Fibroblast of lung (primary cell): ENCODE measurements around the gene DEF6. TPM values are rescaled to one million over a fixed set of nuclear protein-coding genes. Genes with fewer than 3 reads are reported as not detected.

Experiments used
- DNase-seq, 2 donors: peaks; one replicate each; pipeline versions ENCODE4 v3.0.0 to v3.0.0-alpha.2; 2010; ENCODE audit warnings: low read depth in 2 of 2
- H2AFZ ChIP-seq: 2 replicates; pipeline ENCODE4 v1.5.1; 2012; ENCODE audit warnings: low read length, control low read depth, inconsistent platforms
- H3K27ac ChIP-seq: 2 replicates; pipeline ENCODE4 v1.5.1; 2011; ENCODE audit warnings: low read length, control low read depth; ENCODE audit not compliant: insufficient read depth
- H3K27me3 ChIP-seq: 2 replicates; pipeline ENCODE4 v1.5.1; 2011; ENCODE audit warnings: mild to moderate bottlenecking, low read length; ENCODE audit not compliant: control insufficient read depth, insufficient read depth
- H3K36me3 ChIP-seq: 2 replicates; pipeline ENCODE4 v1.5.1; 2011; ENCODE audit warnings: low read length; ENCODE audit not compliant: control insufficient read depth, insufficient read depth
- H3K4me1 ChIP-seq: 2 replicates; pipeline ENCODE4 v1.5.1; 2011; ENCODE audit warnings: low read length; ENCODE audit not compliant: control insufficient read depth, insufficient read depth; ENCODE audit errors: extremely low read depth
- H3K4me2 ChIP-seq: 2 replicates; pipeline ENCODE4 v1.5.1; 2011; ENCODE audit warnings: low read length, control low read depth; ENCODE audit not compliant: insufficient read depth; ENCODE audit errors: extremely low read depth
- H3K4me3 ChIP-seq, 4 experiments: fragments of 200-600 bp in 1 of 4; sonication (generic) in 1 of 4; replicated peaks in 1 of 4; 2 replicates each; pipeline ENCODE4 v1.5.1; 2011 to 2016; ENCODE audit warnings: low read length in 4 of 4, low read depth in 3 of 4, mild to moderate bottlenecking in 3 of 4, control low read depth in 2 of 4, inconsistent platforms in 1 of 4, mixed read lengths in 1 of 4; ENCODE audit not compliant: insufficient read depth in 1 of 4; ENCODE audit errors: control extremely low read depth in 1 of 4
- H3K79me2 ChIP-seq: 2 replicates; pipeline ENCODE4 v1.5.1; 2012; ENCODE audit warnings: mild to moderate bottlenecking, low read length, inconsistent platforms; ENCODE audit not compliant: control insufficient read depth, insufficient read depth
- H3K9ac ChIP-seq: 2 replicates; pipeline ENCODE4 v1.5.1; 2011; ENCODE audit warnings: mild to moderate bottlenecking, low read length, control low read depth; ENCODE audit not compliant: insufficient read depth
- H3K9me3 ChIP-seq: 2 replicates; pipeline ENCODE4 v1.5.1; 2012; ENCODE audit warnings: low read depth, low read length; ENCODE audit not compliant: control insufficient read depth, insufficient read depth
- H4K20me1 ChIP-seq: 2 replicates; pipeline ENCODE4 v1.5.1; 2011; ENCODE audit warnings: low read length; ENCODE audit not compliant: control insufficient read depth, insufficient read depth; ENCODE audit errors: extremely low read depth
- CTCF ChIP-seq, 2 donors: IDR thresholded peaks in 1 of 2; conservative IDR thresholded peaks in 1 of 2; 1 replicate in 1 of 2; 2 replicates in 1 of 2; pipeline ENCODE4 v1.5.1; 2011 to 2012; ENCODE audit warnings: low read length in 2 of 2, control low read depth in 1 of 2, inconsistent platforms in 1 of 2, low read depth in 1 of 2, mild to moderate bottlenecking in 1 of 2
- EZH2 ChIP-seq: IDR thresholded peaks from 2 replicates; pipeline ENCODE4 v1.5.1; 2012; ENCODE audit warnings: low read length, control low read depth, mild to moderate bottlenecking; ENCODE audit errors: missing control alignments
- polyA plus RNA-seq, 2 donors: library from polyadenylated mRNA; depleted of rRNA in 1 of 2; stranded (reverse) in 1 of 2; unstranded in 1 of 2; fragments of >200 nt; gene quantifications; 2 replicates each; pipeline ENCODE4 v1.2.1, GENCODE V29; 2011 to 2012; ENCODE audit warnings: missing spikeins in 1 of 2
- total RNA-seq: library from RNA; depleted of rRNA; stranded (reverse); fragments of >200 nt; gene quantifications from 2 replicates; pipeline ENCODE4 v1.2.1, GENCODE V29; 2014

Gene DEF6
- total and polyA plus RNA-seq, 2 donors (not counting 1 experiment from before 2014, with no cell fraction given): 0.12 to 0.33 TPM

- H3K27me3 ChIP-seq: no peaks in the 10 kb centered on the region
- H3K27ac ChIP-seq: no peak overlapping the region
- H2AFZ ChIP-seq: no peak overlapping the region
- no peak overlapping the region for H3K4me3 ChIP-seq
- DNase-seq: no peak
- H3K79me2 ChIP-seq: no peaks in the 10 kb centered on the region
- peaks cover 12% of the 10 kb centered on the region for H3K36me3 ChIP-seq
- H3K4me2 ChIP-seq: no peak overlapping the region
- TF ChIP-seq EZH2 (no peak), CTCF (conservative IDR thresholded peaks at IDR 0.05 in 1 of 2, IDR thresholded peaks at IDR 0.05 in 1 of 2; ENCODE audit: low read depth in 1 of 2, low read length in 2 of 2) (no peak)
- no peaks in the 10 kb centered on the region for H3K9me3 ChIP-seq
- H3K4me1 ChIP-seq: peaks cover 2% of the 10 kb centered on the region
- no peak overlapping the region for H3K9ac ChIP-seq
- H4K20me1 ChIP-seq: peaks cover 2% of the 10 kb centered on the region
Observed at GRCh38 chr6:35288834-35289233, 8.8 kb upstream of the DEF6 start.

- Histone ChIP-seq H3K9ac (no peak overlapping the region), H3K4me1 (peaks cover 2% of the 10 kb centered on the region), H3K4me3 (no peak overlapping the region), H3K4me2 (no peak overlapping the region), H4K20me1 (peaks cover 2% of the 10 kb centered on the region), H2AFZ (no peak overlapping the region), H3K36me3 (peaks cover 13% of the 10 kb centered on the region), H3K27ac (no peak overlapping the region), H3K27me3 (no peaks in the 10 kb centered on the region), H3K9me3 (no peaks in the 10 kb centered on the region), H3K79me2 (no peaks in the 10 kb centered on the region)
- no peak for DNase-seq
- TF ChIP-seq EZH2 (no peak), CTCF (conservative IDR thresholded peaks at IDR 0.05 in 1 of 2, IDR thresholded peaks at IDR 0.05 in 1 of 2; ENCODE audit: low read depth in 1 of 2, low read length in 2 of 2) (no peak)
Observed at GRCh38 chr6:35291491-35291890, 6.1 kb upstream of the DEF6 start.

GRCh38 chr6:35292494-35292893, 5.1 kb upstream of the DEF6 start:
- TF ChIP-seq CTCF (conservative IDR thresholded peaks at IDR 0.05 in 1 of 2, IDR thresholded peaks at IDR 0.05 in 1 of 2; ENCODE audit: low read depth in 1 of 2, low read length in 2 of 2) (no peak), EZH2 (no peak)
- Histone ChIP-seq H4K20me1 (peaks cover 2% of the 10 kb centered on the region), H3K4me3 (no peak overlapping the region), H3K27ac (no peak overlapping the region), H3K36me3 (peaks cover 10% of the 10 kb centered on the region), H2AFZ (no peak overlapping the region), H3K79me2 (no peaks in the 10 kb centered on the region), H3K9ac (no peak overlapping the region), H3K4me2 (no peak overlapping the region), H3K4me1 (peaks cover 4% of the 10 kb centered on the region), H3K9me3 (no peaks in the 10 kb centered on the region), H3K27me3 (no peaks in the 10 kb centered on the region)
- DNase-seq: no peak
